Activated T-cell treated with anti-CD3 and anti-CD28 coated beads for 4 hours (primary cell): ENCODE results near the gene DNAH5.
"Not testable (repeated sequence)": the region's sequence is repeated elsewhere in the genome, so short reads cannot be mapped to it uniquely, and the experiment has no call there.

ENCODE experiments used
- DNase-seq: peaks from one replicate; pipeline ENCODE4 v3.0.0-alpha.2; 2020

DNAH5 gene, protein sequence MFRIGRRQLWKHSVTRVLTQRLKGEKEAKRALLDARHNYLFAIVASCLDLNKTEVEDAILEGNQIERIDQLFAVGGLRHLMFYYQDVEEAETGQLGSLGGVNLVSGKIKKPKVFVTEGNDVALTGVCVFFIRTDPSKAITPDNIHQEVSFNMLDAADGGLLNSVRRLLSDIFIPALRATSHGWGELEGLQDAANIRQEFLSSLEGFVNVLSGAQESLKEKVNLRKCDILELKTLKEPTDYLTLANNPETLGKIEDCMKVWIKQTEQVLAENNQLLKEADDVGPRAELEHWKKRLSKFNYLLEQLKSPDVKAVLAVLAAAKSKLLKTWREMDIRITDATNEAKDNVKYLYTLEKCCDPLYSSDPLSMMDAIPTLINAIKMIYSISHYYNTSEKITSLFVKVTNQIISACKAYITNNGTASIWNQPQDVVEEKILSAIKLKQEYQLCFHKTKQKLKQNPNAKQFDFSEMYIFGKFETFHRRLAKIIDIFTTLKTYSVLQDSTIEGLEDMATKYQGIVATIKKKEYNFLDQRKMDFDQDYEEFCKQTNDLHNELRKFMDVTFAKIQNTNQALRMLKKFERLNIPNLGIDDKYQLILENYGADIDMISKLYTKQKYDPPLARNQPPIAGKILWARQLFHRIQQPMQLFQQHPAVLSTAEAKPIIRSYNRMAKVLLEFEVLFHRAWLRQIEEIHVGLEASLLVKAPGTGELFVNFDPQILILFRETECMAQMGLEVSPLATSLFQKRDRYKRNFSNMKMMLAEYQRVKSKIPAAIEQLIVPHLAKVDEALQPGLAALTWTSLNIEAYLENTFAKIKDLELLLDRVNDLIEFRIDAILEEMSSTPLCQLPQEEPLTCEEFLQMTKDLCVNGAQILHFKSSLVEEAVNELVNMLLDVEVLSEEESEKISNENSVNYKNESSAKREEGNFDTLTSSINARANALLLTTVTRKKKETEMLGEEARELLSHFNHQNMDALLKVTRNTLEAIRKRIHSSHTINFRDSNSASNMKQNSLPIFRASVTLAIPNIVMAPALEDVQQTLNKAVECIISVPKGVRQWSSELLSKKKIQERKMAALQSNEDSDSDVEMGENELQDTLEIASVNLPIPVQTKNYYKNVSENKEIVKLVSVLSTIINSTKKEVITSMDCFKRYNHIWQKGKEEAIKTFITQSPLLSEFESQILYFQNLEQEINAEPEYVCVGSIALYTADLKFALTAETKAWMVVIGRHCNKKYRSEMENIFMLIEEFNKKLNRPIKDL (N-terminal part only)

GRCh38 chr5:13944560-13945199 lies at the start of gene DNAH5:
DNAH5 (minus strand) TSS chr5:13944688; CDS start chr5:13944438, 250 bp downstream.
- no peak for DNase-seq

DNA sequence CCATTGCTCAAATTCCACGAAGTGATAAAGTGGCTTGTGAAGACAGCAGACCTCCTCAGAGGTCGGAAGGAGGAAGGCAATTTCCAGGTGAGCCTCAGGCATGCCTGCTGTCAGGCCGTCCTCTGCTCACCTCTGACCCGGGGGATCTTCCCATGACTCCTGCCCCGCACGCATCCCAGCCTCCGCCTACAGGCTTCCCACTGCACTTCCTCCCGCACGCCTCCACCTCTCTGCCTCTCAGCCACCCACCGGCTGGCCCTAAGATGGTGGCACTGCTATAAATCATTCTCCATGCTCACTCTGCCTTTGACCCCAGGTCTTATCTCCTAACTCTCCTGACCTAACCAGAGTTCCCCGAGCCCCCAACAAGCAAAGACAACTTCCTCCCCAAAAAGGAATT lies 49.4 kb upstream of the DNAH5 start:
- no peak for DNase-seq

GRCh38 chr5:13992795-13993194 lies 48.3 kb upstream of the DNAH5 start:
- no peak for DNase-seq

DNA sequence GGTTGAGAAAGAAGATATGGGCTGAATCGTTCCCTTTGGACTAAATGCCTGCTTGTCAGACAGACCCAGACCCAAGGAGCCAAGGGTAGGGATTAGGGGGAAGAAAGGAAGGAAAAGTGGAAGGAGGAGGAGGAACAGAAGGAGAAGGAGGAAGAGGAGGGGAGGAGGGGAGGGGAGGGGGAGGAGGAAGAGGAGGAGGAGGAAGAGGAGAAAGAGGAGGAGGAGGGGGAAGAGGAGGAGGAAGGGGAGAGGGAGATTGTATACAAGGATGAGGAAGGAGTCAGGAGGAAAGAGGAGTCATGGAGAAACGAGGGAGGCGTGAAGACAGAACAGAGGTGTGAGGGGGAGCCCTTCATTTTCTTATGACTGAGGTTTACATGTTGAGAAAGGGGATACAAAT lies 46.9 kb upstream of the DNAH5 start:
- DNase-seq: no peak

GRCh38 chr5:13990896-13991295 lies 46.4 kb upstream of the DNAH5 start:
- no peak for DNase-seq

DNA sequence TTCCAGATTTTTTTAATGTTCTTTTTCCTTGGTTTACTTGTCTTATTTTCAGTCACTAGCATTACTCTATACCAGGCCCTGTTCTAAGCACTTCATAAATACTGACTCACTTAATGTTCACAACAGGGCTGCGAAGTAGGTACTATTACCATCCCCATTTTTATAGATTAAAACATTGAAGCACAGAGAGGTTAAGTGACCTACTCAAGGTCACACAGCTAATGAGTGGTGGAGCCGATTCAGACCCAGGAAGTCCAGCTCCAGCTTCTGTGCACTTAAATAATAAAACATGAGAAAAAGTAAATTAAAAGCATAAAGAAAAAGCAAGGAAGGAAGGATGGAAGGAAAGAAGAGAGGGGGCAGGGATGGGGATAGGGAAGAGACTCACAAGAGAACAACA lies 45.3 kb upstream of the DNAH5 start:
- no peak for DNase-seq

DNA sequence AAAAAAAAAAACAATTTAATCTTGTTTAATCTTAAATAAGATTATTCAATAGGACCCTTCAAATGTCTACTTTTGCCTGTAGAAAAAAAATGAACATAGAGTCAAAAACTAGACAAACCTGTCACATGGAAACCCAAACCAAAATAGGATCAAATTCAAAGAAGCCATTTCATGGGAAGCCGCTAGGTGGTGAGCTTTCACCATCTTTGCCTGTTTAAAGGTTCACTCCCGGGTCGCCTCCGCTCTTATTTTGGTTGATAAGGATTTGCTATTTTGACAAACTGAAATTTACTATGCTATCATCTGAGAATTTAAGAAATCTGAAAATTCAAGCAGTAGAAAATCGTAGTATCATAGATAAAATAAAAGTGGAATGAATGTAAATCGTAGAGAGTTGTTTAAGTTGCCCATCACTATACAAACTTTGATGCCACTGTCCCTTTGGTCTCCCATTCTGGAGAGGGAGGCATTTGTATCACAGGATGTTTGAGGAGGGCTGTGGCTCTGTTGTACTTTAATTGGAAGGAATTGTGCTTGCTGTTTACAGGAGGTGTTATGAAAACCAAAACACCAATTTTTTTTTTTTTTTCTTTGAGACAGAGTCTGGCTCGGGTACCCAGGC lies 43.5 kb upstream of the DNAH5 start:
- DNase-seq: no peak

DNA sequence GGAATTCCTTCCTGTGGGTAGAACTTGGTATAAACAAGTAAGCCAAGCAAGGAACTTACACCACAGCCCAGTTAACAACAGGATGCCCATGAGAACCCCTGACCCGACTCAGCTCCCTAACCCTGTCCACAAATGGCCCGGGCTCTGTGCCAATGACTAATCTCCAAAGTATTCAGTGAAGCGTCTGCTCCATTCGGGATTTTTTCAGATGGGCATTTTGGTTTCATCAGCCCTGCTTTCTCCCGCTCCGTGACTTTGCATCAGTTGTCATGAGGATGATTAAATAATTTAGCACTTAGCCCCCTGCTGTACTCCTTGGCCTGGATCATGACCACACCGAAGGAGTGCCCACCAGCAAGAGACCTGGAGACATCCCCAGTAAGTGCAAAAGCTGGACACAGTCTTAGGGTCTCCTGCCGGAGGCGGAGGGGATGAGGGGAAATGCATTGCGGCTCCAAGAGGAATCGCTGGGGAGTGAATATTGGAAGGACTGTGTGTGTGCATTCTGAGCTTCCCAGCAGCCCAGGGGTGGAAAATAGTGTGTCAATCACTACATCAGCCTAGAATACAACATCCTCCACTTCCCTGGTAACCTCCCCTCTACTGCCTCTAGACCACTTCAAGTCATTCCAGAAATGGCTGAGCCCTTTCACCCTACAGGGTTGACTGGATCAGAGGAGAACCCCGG lies 41.4 kb upstream of the DNAH5 start:
- no peak for DNase-seq

GRCh38 chr5:13984888-13985287 lies 40.4 kb upstream of the DNAH5 start:
- DNase-seq: not testable (repeated sequence)

- DNase-seq: no peak
Measured at GRCh38 chr5:13976867-13977830, 32.7 kb upstream of the DNAH5 start.

GRCh38 chr5:13976223-13976622 lies 31.7 kb upstream of the DNAH5 start:
- DNase-seq: no peak

- DNase-seq: no peak
Measured at GRCh38 chr5:13975246-13975645, 30.8 kb upstream of the DNAH5 start.

DNA sequence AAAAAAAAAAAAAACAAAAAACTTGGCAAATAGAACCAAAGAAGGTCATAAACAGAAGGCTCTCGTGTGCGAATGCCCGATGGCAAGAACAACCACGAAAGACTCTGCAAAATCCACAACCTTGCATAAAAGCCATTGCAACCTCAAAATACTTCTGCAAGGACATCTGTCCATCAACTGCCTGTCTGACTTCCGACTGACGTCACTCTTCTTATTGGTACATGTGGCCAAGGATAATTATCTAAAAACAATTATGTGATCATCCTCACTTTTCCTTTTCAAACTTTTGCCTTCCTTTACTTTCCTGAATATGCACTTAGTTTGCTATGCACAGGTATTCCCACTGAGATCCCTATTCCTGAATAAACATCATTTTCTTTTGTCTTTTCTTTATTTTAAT lies 29.2 kb upstream of the DNAH5 start:
- no peak for DNase-seq

DNA sequence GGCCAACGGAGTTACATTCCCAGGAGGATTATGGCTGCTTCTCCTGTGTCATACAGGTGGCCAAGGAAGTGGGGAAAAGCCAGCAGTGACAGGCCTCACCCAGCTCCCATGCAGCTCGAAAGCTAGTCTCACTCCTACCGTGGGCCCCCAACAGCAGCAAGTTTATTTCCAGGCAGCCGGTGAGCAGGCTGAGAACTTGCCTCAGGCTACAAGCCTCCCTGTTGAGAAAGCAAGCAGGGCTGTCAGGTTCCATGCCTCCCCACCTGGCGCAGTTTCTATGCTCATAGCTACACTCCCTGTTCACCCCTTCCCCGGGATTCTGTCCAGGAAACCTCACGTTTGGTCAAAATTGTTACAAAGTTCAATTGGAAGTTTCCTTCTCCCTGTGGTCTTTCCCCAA lies 27.5 kb upstream of the DNAH5 start:
- DNase-seq: no peak

DNA sequence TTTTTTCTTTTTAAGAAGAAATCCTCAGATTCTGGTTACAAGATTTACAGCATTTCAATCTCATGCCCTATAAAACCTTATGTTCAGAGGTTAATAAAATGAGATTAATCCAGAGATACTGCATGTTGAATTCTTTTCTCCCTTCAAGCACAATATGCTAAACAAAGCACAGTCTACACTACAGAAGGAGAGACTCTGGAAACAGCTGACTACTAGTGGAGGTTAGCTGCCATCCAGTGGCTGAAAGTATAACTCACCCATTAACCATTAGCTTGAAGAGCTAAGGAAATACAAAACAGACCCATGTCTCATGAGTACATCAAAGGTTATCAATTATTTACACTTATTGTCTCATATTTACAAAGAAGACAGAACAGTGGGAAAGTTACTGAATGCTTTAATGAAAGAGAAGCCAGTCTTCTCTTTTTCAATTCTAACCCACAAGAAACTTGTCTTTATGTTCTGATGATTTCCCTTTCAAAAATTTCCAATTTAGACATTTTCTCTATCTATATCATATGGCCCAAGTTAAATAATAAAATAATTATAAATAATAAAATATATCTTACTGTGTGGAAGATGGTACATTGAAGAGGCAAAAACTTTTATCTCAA lies 12.7 kb upstream of the DNAH5 start:
- no peak for DNase-seq

GRCh38 chr5:13956471-13956870 lies 12.0 kb upstream of the DNAH5 start:
- no peak for DNase-seq

- DNase-seq: no peak
Measured at GRCh38 chr5:13955896-13956295, 11.4 kb upstream of the DNAH5 start.

DNA sequence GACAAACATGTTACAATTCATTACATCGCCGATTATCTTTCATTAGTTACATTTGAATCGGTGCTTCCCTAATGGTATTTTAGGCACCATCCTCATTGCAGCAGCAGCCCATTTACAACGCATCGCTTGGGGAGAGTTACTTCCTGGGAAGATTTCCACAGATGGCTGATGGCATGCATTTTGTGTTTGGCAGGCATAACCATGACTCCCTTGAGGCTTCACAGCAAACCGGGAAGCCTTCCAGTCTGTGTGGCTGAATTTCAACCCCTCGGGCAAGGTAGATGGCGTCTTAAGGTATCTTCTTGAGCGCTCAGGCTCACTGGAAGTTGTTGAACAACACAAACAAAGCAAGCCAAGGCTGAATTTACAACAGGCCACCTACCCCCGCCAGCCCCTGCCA lies 1.6 kb upstream of the DNAH5 start:
- DNase-seq: no peak

DNA sequence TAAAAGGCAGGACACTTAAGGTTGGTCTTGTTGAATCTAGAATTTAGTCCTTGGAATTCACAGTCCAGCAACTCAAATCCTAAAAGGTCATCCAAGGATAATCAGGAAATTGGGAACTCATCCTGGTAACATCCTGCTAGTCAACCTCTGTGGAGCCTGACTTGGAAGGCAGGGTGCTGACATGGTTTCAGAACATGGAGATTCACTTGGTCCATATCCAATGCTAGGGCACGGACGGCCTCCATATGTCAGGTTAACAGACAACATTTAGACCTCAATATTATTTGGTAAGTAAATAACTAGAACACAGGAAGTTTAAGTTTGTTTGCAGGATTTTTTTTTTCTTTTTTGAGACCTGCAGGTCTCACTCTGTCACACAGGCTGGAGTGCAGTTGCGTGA lies 783 bp upstream of the DNAH5 start:
- no peak for DNase-seq

DNA sequence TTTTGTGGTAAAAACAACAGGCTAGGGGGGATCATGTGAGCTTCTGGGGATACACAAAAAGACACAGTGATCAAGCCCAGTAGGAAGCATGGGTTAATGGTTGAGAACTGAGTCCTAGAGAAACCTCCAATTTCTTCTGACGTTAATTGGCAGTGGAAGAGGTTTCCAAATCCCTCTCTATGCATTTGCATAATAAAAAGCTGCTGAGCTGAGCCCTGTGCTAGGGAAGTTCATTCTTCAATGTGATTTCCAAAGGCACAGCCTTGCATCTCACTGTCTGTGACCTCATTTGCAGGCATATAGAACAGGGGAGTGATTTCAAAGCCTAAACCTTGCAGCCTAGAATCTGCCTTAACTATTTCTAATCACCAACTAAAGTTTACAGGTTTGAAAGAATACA lies 812 bp downstream of the DNAH5 start:
- DNase-seq: no peak
